Retinal pigment epithelial cell (primary cell): ENCODE measurements around the gene DNAJC1.
"Not testable (repeated sequence)": the region's sequence is repeated elsewhere in the genome, so short reads cannot be mapped to it uniquely, and the experiment has no call there.

Experiments
- DNase-seq: peaks from one replicate; pipeline ENCODE4 v3.0.0-alpha.2; 2010; ENCODE audit warnings: low read depth
- H3K4me3 ChIP-seq: 2 replicates; pipeline ENCODE4 v1.5.1; 2011; ENCODE audit warnings: mild to moderate bottlenecking, low read length, control low read depth, moderate library complexity
- TF ChIP-seq, protein P1 (sequence below): conservative IDR thresholded peaks from 2 replicates; pipeline ENCODE4 v1.5.1; 2011; ENCODE audit warnings: low read depth, low read length, control low read depth, inconsistent platforms

The DNAJC1 gene

DNA sequence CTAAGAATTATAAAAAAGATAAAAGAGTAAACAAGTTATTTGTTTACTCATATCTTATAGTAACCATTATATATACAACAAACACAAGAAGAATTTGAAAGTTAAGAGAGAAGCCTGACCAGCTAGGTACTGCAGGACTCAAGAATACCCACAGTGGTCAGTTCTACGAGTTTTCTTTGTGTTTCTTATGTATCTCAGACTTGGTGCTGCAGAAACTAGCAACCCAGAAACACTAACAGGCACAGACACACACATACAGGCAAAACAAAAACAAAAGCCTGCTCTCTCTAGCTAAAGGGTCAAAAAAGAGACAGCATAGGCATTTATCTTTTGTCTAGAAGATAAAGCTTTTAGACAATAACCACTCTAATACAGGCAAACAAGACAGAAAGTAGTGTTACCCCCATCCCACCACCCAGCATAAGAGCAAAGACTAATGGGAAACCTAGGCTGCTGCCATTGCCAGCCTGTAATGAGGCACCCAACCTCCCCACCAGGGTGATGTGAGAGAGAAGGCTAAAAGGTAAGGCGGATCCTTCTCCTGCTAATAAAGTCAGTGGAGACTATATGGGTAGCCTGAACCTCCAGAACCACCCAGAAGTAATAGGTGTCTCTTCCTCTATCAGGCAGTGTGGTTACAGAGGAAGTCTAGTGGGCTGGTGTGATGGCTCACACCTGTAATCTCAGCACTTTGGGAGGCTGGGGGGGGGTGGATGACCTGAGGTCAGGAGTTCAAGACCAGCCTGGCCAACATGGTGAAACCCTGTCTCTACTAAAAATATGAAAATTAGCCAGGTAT is 113.9 kb downstream of the DNAJC1 start:
- TF ChIP-seq, protein P1, sequence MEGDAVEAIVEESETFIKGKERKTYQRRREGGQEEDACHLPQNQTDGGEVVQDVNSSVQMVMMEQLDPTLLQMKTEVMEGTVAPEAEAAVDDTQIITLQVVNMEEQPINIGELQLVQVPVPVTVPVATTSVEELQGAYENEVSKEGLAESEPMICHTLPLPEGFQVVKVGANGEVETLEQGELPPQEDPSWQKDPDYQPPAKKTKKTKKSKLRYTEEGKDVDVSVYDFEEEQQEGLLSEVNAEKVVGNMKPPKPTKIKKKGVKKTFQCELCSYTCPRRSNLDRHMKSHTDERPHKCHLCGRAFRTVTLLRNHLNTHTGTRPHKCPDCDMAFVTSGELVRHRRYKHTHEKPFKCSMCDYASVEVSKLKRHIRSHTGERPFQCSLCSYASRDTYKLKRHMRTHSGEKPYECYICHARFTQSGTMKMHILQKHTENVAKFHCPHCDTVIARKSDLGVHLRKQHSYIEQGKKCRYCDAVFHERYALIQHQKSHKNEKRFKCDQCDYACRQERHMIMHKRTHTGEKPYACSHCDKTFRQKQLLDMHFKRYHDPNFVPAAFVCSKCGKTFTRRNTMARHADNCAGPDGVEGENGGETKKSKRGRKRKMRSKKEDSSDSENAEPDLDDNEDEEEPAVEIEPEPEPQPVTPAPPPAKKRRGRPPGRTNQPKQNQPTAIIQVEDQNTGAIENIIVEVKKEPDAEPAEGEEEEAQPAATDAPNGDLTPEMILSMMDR: no peak
- no peak overlapping the region for H3K4me3 ChIP-seq
- no peak for DNase-seq

DNA sequence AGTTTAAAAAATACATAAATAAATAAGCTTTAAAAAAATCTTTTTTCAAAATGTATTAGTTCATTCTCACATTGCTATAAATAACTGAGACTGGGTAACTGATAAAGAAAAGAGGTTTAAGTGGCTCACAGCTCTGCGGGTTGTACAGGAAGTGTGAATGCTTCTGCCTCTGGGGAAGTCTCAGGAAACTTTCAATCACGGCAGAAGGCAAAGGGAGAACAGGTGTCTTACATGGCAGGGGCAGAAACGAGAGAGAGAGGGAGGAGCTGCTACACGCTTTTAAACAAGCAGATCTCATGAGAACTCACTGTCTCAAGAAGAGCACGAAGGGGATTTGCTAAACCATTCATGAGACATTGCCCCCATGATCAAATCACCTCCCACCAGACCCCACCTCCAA is 114.6 kb downstream of the DNAJC1 start:
- no peak overlapping the region for H3K4me3 ChIP-seq
- DNase-seq: no peak
- TF ChIP-seq, protein P1: no peak

DNA sequence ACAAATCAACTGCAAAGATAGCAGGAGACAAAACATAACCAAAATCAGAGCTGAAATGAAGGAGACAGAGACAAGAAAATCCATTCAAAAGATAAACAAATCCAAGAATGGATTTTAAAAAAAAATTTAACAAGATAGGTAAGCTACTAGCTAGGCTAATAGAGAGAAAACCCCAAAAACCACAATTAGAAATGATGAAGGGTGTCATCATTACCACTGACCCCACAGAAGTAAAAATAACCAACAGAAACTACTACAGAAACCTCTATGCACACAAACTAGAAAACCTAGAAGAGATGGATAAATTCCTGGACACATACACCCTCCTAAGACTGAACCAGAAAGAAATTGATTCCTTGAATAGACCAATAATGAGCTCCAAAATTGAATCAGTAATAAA is 117.6 kb downstream of the DNAJC1 start:
- no peak overlapping the region for H3K4me3 ChIP-seq
- TF ChIP-seq, protein P1: no peak
- no peak for DNase-seq

DNA sequence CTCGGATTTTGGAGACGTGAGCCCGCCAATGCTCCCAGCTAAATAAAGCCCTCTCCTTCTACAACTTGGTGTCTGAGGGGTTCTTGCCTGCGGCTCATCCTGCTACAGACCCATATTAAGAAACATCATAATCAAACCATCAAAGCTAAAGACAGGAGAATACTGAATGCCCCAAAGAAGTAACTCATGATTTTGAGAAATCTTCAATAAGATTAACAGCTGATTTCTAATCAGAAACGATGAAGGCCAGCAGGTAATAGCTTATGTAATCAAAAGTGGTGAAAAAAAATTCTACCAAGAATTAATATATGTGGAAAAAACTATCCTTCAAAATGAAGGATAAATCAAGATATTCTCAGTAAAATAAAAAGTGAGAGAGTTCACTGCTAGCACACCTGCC is 130.3 kb downstream of the DNAJC1 start:
- no peak overlapping the region for H3K4me3 ChIP-seq
- TF ChIP-seq, protein P1: no peak
- DNase-seq: no peak

DNA sequence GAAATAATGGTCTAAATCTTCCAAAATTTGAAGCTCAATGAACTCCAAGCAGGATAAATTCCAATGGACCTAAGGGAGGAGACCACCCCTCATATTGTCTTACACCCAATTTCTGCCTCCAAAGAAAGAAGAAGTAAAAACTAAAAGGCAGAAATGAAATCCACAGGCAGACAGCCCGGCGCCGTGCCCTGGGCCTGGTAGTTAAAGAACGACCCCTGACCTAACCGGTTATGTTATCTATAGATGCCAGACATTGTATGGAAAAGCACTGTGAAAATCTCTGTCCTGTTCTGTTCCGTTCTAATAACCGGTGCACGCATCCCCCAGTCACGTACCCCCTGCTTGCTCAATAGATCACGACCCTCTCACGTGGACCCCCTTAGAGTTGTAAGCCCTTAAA is 130.8 kb downstream of the DNAJC1 start:
- H3K4me3 ChIP-seq, DNase-seq: not testable (repeated sequence)

DNA sequence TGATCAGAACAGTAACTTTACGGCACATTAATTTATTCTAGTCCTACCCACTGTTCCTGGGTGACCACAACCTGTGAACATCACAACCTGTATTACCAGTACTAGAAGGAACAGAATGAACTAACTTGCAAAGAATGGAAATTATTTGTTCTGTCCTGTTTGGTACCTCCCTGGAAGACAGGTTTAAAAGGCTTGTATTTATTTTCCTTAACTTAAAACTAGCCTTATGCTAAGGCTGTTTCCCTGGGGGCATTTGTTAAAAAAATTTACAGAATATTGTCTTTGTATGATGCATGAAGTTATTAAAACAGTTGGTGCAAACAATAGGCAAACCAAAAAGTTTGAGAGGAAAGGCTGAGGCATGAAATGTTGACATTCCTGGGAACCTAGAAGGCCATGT is 132.7 kb downstream of the DNAJC1 start:
- no peak for DNase-seq
- TF ChIP-seq, protein P1: no peak
- H3K4me3 ChIP-seq: no peak overlapping the region

DNA sequence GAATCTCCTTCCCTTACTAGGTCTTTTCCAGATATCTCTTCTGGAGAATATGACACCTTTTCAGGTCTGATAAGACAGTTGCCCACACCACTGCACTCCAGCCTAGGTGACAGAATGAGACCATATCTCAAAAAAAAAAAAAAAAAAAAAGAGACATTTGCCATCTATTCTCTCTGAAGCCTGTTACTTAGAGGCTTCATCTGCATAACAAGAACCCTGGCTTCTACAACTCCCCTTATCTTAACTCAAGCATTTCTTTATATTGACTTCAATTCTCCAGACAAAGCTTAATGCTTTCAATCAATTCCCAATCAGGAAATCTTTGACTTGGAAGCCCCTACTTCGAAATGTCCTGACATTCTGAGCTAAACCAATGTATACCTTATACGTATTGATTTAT is 134.4 kb downstream of the DNAJC1 start:
- not testable (repeated sequence) for H3K4me3 ChIP-seq, DNase-seq

DNA sequence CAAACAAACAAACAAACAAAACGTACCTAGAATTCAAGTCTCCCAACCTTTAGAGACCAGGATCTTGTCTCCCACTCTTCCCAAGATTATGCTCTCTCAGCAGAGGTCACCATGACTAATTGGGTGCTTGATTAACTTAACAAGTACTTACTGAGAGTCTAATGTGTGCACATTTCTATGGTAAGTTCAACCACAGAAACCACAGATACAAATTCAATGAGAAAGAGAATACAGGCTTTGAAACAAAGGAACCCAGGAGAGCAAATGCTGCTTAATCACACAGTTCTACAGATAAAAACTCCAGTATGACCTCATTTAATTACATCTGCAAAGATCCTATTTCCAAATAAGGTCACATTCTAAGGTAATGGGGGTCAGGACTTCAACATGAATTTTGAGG is 142.8 kb downstream of the DNAJC1 start:
- no peak for DNase-seq
- H3K4me3 ChIP-seq: no peak overlapping the region
- TF ChIP-seq, protein P1: no peak
